ENCODE measurements around the gene KLHDC4.

The KLHDC4 gene

GRCh38 chr16:87715231-87715630 is 50.6 kb downstream of the KLHDC4 start:
- no peak for FAIRE-seq

- FAIRE-seq: no peak
These were observed 52.1 kb downstream of the KLHDC4 start for GRCh38 chr16:87713451-87714229.

DNA sequence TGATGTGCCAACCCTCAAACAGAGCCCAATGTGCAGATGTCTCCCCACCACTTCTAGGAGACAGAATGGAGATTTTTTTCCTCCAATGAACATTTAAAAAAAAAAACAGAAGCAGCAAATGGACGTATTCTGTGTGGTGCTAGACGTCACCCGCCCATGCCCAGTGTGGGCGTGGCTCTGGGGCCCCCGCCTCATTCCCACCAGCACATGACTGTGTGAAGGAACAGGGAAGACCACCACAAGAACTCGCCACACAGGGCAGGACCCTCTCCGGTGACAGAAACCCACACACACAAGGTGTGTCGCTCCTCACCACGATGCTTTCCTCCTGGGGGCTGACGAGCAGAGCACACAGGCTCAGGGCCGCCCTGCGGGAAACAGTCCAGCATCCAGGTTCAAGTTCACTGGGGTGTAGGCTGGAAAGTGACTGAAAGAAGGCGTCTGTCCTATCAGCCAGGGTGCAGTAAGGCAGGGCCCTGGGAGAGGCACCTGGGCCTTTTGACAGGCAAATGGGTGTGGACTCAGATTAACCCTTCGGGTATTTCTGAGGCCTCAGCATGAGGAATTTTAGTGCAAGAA is 53.5 kb downstream of the KLHDC4 start:
- FAIRE-seq: no peak

DNA sequence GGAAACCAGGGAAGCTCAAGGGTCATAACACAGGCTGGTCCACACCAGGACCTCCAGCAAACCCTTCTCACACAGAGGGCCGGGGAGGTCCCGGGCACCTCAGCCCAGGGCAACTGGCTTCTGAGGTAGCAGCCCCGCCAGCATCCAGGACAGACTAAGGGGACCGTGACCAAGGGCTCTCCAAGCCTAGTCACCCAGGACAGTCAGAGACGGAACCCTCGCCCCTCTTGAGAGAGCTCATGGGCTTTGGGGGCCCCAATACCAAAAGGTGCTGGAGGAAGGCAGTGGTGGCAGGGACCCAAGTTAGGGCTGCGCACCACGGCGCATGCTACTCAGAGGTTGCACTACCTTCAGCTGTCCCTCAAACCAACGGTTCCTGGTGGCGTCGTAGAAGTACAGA is 54.9 kb downstream of the KLHDC4 start:
- no peak for FAIRE-seq

DNA sequence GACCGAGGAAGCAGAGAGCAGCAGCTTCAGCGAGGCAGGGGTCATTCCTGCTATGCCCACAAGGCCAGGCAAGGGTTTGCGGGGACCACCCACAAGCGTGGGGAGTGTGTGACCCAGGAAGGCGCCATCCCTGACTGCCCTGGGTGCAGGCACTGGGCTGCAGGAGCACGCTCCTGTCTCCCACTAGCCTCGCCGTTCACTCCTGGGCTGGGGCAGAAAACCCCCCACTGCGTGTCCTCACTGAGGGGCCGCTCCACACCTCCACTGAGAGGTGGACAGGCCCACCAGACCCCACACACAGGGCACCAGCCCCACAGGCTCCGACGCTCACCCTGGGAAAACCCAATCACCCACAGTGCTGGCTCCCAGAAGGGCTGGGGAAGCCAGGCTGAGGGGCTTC is 56.1 kb downstream of the KLHDC4 start:
- FAIRE-seq: no peak

- no peak for FAIRE-seq
These were observed 56.7 kb downstream of the KLHDC4 start for GRCh38 chr16:87708881-87709638.

DNA sequence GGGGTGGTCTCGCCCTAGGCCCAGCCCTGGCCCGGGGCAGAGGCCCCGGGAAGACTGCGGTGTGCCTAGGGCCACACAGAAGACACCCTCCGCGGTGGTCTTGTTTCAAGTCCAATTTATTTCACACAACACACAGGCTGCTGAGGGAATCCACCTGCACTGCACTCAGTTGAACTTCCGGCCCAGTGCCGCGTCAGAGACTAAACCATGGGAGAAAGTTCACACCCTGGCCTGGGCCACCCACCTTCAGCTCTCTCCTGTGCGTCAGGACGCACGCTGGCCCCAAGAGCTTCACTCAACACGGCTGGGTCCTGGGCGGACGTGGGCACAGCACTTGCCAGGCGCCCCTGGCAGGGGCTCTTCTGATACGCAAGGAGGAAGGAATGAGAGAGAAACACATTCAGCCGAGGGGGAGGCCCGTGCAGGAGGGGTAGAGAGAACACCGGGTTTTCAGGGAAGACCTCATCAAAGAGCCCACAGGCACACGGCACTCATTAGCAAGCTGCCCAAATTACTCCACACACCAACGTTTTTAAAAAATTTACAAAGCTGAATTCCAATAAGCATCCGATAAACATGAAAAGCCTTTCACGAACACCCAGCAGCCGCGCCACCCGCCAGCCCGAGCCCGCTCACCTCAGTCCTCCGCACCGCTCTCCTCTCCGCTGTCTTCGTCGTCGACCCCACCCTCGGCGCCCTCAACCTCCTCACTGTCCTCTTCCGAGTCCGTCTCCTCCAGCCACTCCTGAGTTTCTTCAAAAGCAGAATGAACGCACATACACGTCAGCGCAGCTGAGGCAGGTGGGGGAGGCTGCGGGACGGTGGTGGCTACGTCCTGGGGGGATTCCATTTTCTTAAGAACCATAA is 57.8 kb downstream of the KLHDC4 start:
- no peak for FAIRE-seq

GRCh38 chr16:87707097-87707496 is 58.7 kb downstream of the KLHDC4 start:
- FAIRE-seq: no peak

GRCh38 chr16:87706278-87707000 is 59.3 kb downstream of the KLHDC4 start:
- no peak for FAIRE-seq

DNA sequence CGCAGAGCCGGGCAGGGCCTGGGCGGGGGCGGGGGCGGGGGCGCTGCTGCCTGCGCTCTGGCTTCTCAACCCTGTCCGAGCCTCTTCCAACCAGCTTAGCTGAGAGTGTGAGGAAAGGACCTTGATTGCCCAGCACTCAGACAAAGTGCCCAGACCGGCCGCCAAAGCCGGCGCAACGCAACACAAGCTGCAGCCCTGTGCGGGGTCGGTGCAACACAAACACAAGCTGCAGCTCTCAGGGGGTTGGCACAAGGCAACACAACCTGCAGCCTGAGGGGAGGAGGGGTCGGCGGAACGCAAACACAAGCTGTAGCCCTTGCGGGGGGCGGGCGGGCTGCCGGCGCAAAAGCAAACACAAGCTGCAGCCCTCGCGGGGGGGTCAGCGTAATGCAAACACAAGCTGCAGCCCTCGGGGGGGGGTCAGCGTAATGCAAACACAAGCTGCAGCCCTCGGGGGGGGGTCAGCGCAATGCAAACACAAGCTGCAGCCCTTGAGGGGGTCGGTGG is 60.0 kb downstream of the KLHDC4 start:
- no peak for FAIRE-seq

DNA sequence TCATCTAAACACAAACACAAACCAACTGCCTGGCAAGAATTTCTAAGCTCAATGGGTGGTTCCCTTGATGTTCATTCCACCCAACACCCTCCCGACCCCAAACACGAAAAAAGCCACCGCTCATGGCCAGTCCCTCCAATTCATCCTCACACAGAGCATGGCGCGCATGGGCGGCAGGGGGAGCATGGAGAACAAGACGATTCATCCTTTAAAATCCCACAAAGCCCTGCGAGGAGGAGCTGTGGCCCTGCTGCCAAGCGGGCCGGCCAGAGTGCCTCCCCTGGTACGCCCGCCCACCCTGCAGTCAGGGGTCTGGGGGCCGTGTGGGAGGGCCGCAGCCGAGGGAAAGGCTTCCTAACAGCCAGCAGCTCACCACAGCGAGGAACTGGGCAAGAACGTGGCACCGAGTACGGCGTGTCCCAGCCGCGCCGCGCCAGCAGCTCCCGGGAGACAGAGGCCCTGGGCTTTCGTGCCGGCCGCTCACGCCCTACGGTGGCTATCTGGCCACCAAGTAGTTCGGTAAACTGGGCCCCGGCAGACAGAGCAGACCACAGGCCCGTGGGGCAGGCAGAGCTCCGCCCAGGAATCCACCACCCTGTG is 60.9 kb downstream of the KLHDC4 start:
- FAIRE-seq: no peak

GRCh38 chr16:87703835-87704375 is 61.9 kb downstream of the KLHDC4 start:
- no peak for FAIRE-seq

GRCh38 chr16:87703071-87703470 is 62.7 kb downstream of the KLHDC4 start:
- no peak for FAIRE-seq

GRCh38 chr16:87702325-87702811 is 63.4 kb downstream of the KLHDC4 start:
- no peak for FAIRE-seq

DNA sequence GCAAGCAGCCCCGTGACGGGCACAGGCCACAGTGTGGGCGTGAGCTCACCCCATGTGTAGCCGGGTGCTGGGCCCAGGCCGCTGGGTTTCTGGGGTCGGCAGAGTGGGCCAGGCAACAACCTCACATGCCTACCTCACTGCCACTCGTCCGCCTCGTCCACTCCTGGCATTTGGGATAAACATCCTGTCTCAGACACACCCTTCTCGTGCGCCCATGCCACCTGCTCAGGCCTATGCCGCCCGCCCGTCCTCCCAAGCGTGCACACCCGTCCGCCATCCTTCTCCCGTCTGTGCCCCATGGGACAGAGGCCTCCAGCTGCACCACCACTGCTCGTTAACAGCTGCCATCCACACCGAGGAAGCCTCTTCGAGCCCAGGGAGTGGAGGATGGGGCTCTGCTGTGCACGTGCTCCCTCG is 64.3 kb downstream of the KLHDC4 start:
- FAIRE-seq: no peak

GRCh38 chr16:87701078-87701460 is 64.7 kb downstream of the KLHDC4 start:
- no peak for FAIRE-seq

DNA sequence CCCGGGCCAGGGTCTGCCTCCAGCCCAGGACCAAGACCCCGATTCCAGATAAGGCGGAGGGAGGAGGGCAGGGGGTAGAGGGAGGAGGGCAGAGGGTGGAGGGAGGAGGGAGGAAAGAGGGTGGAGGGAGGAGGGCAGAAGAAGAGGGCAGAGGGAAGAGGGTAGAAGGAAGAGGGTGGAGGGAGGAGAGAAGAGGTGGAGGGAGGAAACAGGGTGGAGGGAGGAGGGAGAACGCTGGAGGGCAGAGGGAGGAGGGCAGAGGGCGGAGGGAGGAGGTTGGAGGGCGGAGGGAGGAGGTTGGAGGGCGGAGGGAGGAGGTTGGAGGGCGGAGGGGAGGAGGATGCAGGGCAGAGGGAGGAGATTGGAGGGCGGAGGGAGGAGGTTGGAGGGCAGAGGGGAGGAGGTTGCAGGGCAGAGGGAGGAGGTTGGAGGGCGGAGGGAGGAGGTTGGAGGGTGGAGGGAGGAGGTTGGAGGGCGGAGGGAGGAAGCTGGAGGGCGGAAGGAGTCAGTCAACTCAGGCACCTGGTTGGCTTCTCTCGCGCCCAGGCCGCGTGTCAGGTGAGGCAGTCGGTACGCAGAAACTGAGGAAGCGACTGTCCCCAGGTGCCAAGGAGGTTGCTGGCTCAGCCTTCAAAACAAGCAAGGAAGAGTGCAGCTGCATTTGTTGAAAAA is 65.2 kb downstream of the KLHDC4 start:
- no peak for FAIRE-seq

DNA sequence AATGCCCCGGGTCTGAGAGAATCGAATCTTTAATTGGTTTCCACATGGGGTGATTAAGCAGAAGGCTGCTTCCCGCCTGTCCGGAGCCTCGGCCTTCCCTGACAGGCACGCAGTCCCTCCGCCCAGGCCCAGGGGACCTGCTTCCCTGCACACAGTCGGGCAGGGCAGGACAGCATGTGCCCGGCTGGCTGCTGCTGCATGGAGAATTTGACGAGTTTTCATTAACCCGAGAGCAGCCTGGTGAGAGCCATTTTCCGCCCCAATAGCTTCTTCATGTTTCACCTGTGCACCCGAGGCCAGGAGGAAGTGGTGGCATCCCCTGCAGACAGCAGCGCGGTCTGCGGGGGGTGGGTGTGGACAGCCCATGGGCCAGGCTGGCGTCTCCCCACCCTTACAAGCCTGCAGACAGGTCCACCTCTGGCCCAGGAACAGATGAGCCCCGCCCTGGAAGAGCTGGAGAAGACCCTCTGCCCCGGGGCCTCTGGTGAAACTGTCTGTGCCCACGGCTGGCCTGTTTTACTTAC is 67.0 kb downstream of the KLHDC4 start:
- no peak for FAIRE-seq

DNA sequence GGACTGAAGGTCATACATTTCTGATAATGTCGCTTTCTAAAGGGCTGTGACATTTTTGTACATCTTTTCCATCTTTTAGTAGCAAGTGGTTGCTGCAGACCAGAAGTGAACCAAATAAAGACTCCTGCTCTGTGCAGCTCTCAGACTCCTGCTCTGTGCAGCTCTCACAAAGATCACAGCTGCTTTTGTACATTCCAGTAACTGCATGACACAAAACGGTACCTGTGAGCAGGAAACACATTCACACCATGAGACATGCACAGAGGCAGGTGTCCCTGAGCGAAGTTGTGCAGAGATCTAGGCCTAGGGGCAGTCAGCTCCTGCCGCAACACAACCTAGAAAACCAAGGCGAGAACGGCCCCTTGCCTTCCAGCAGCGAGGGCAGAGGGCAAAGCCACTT is 67.5 kb downstream of the KLHDC4 start:
- no peak for FAIRE-seq

- FAIRE-seq: no peak
These were observed 68.0 kb downstream of the KLHDC4 start for GRCh38 chr16:87697792-87698191.

Data from islet of Langerhans (tissue), 1 donor.